Measurements from ENCODE around the gene FBXO31. TPM values are rescaled to one million over a fixed set of nuclear protein-coding genes. Genes with fewer than 3 reads are reported as not detected.

FBXO31 gene
- total and polyA plus RNA-seq, 2 of the 8 experiments (the other 6 are each of a cell fraction or from before 2014, with no cell fraction given), result 8.3 to 21.6 TPM

DNA sequence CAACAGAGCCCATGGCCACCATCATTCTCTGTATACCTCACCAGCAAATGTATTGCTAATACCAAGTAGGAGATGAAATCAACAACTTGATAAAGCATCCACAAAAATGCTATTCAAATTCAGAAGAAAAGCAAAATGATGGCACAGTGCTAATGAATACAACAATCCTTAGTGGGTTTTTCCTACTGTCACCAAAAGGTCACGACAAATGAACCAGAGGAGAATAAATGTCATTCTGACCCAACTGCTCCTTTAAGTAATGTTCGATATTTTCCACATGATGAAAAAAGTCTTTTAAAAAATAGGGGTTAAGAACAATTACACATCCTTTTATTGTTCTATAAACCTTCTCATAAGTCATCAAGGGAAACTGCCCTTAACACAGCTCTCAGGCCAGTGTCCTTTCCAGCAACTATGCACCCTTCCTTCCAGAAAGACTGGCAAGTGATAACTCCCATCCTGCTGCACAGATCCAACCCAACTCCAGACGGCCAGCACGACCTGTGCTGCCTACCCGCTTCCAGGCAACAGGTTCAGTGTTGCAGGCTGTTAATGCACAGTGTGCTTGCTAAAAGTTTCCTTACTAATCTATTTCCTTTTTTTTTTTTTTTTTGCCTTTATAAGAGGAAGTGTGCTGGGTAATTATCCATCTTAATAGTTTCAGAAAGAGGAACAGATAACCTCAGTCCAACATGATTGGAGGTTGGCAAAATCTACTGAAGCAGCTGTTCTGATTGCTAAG, 15.4 kb downstream of the FBXO31 start (continued):
- TF ChIP-seq HDAC2 (IDR thresholded peaks at IDR 0.05; ENCODE audit: borderline replicate concordance in 1 of 2, low read depth in 2 of 2, low read length in 2 of 2) (no peak), KDM1A (IDR thresholded peaks at IDR 0.05; ENCODE audit: borderline replicate concordance, low read length) (no peak)
- TF ChIP-seq, protein P1, sequence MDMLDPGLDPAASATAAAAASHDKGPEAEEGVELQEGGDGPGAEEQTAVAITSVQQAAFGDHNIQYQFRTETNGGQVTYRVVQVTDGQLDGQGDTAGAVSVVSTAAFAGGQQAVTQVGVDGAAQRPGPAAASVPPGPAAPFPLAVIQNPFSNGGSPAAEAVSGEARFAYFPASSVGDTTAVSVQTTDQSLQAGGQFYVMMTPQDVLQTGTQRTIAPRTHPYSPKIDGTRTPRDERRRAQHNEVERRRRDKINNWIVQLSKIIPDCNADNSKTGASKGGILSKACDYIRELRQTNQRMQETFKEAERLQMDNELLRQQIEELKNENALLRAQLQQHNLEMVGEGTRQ (IDR thresholded peaks at IDR 0.05; ENCODE audit: low read length), result no peak

Measured in H1 (cell line).